CD4-positive, alpha-beta memory T cell (primary cell): ENCODE results near the gene KRTAP10-9. TPM values are rescaled to one million over a fixed set of nuclear protein-coding genes. Genes with fewer than 3 reads are reported as not detected.
"Not testable (repeated sequence)": the region's sequence is repeated elsewhere in the genome, so short reads cannot be mapped to it uniquely, and the experiment has no call there.

Experiments used
- CTCF ChIA-PET: fragments of 350-600 bp; sonication (Branson Sonifier 250); formaldehyde crosslinking; loops from one replicate; lab custom pipeline; 2021; ENCODE audit warnings: inconsistent platforms; ENCODE audit not compliant: partially characterized antibody; lab: Charles Lee
- POLR2A ChIA-PET: fragments of 350-600 bp; sonication (Branson Sonifier 250); formaldehyde crosslinking; loops from one replicate; lab custom pipeline; 2021; ENCODE audit not compliant: partially characterized antibody; lab: Charles Lee
- DNase-seq, 5 donors: peaks; one replicate each; pipeline versions ENCODE4 v3.0.0 to v3.0.0-alpha.2; 2020 to 2022; ENCODE audit warnings: mixed read lengths in 1 of 5
- H3K27ac ChIP-seq: one replicate; pipeline ENCODE4 v1.7.0; 2013; ENCODE audit warnings: low read depth, low read length
- H3K27me3 ChIP-seq: 2 replicates; pipeline ENCODE4 v1.7.0; 2013; ENCODE audit warnings: mild to moderate bottlenecking, low read length, moderate library complexity; ENCODE audit not compliant: insufficient read depth
- H3K36me3 ChIP-seq: 2 replicates; pipeline ENCODE4 v1.7.0; 2013; ENCODE audit warnings: mild to moderate bottlenecking, low read length, moderate library complexity; ENCODE audit not compliant: insufficient read depth
- H3K4me1 ChIP-seq: 2 replicates; pipeline ENCODE4 v1.7.0; 2013; ENCODE audit warnings: mild to moderate bottlenecking, low read length, moderate library complexity; ENCODE audit not compliant: insufficient read depth
- H3K4me3 ChIP-seq, 2 donors: one replicate each; pipeline ENCODE4 v1.7.0; 2013; ENCODE audit warnings: low read length in 2 of 2, mild to moderate bottlenecking in 1 of 2
- H3K9me3 ChIP-seq, 2 donors: one replicate each; pipeline ENCODE4 v1.7.0; 2013; ENCODE audit warnings: low read length in 2 of 2, control low read depth in 1 of 2; ENCODE audit not compliant: control insufficient read depth in 1 of 2
- H3K27ac Mint-ChIP-seq, 7 donors: one replicate each; pipeline ENCODE4 v1.8.0; 2020 to 2021; ENCODE audit warnings: mixed read lengths in 7 of 7, mild to moderate bottlenecking in 6 of 7, inconsistent platforms in 3 of 7, moderate library complexity in 3 of 7
- H3K27me3 Mint-ChIP-seq, 2 donors: one replicate each; pipeline ENCODE4 v1.8.0; 2020 to 2021; ENCODE audit warnings: mixed read lengths in 2 of 2
- H3K36me3 Mint-ChIP-seq, 2 donors: one replicate each; pipeline ENCODE4 v1.8.0; 2020 to 2021; ENCODE audit warnings: mixed read lengths in 2 of 2, inconsistent platforms in 1 of 2, mild to moderate bottlenecking in 1 of 2
- H3K4me1 Mint-ChIP-seq, 4 donors: one replicate each; pipeline ENCODE4 v1.8.0; 2020 to 2021; ENCODE audit warnings: mixed read lengths in 4 of 4, mild to moderate bottlenecking in 1 of 4
- H3K4me3 Mint-ChIP-seq, 8 donors: one replicate each; pipeline ENCODE4 v1.8.0; 2020 to 2021; ENCODE audit warnings: mixed read lengths in 8 of 8, mild to moderate bottlenecking in 7 of 8, moderate library complexity in 6 of 8, inconsistent platforms in 3 of 8
- H3K9me3 Mint-ChIP-seq, 8 donors: one replicate each; pipeline ENCODE4 v1.8.0; 2020 to 2021; ENCODE audit warnings: mixed read lengths in 8 of 8, mild to moderate bottlenecking in 5 of 8, inconsistent platforms in 3 of 8, moderate library complexity in 1 of 8
- intact Hi-C: fragments of 100-400 bp; cut with micrococcal nuclease; formaldehyde crosslinking; loops from one replicate; pipeline ENCODE4 v1.15.1; 2023
- polyA plus RNA-seq, 2 donors: library from polyadenylated mRNA; unstranded; fragments of 300-500 nt; fragmentation: Illumina TruSeq; gene quantifications; one replicate each; pipeline ENCODE4 v1.2.3, GENCODE V29; 2021
- total RNA-seq, 2 experiments: library from RNA; stranded (reverse); gene quantifications; one replicate each; pipeline ENCODE4 v1.2.3, GENCODE V29; 2021

The KRTAP10-9 gene
- total and polyA plus RNA-seq, 4 experiments from 2014 or later = not detected

GRCh38 chr21:44627831-44628233, 939 bp downstream of the KRTAP10-9 start:
- H3K4me3 ChIP-seq, H3K9me3 ChIP-seq, H3K36me3 ChIP-seq, H3K27ac ChIP-seq, H3K27me3 Mint-ChIP-seq, intact Hi-C loops, H3K27me3 ChIP-seq, DNase-seq, H3K4me3 Mint-ChIP-seq: not testable (repeated sequence)
- peaks cover 17 to 42% of the 10 kb centered on the region in 2 donors for H3K36me3 Mint-ChIP-seq
- CTCF ChIA-PET = interaction anchor here (1.6 kb wide), 1 partner anchor 115 kb away, joined by 4 read pairs; no protein-coding TSS in a partner anchor
- H3K27ac Mint-ChIP-seq = peak overlapping the region in 1 of 7 donors; percentile 27
- peaks cover 26% of the 10 kb centered on the region for H3K4me1 ChIP-seq
- peaks cover 0 to 54% (median 43%) of the 10 kb centered on the region in 8 donors for H3K9me3 Mint-ChIP-seq
- H3K4me1 Mint-ChIP-seq = peaks cover 10 to 34% (median 25%) of the 10 kb centered on the region in 4 donors
- POLR2A ChIA-PET = interaction anchor here (1.1 kb wide), 1 partner anchor 30 kb away, joined by 4 read pairs; the partner anchor contains the start of gene KRTAP12-3

GRCh38 chr21:44628707-44629391, 2.0 kb downstream of the KRTAP10-9 start:
- no peak for DNase-seq
- Mint-ChIP-seq H3K27me3 (no peaks in the 10 kb centered on the region), H3K4me1 (peaks cover 10 to 31% (median 22%) of the 10 kb centered on the region in 4 donors), H3K9me3 (peaks cover 0 to 54% (median 39%) of the 10 kb centered on the region in 8 donors), H3K4me3 (no peak overlapping the region), H3K36me3 (peaks cover 12 to 35% of the 10 kb centered on the region in 2 donors), H3K27ac (peak overlapping the region in 3 of 7 donors; percentile 39 to 79 (median 60))
- Histone ChIP-seq H3K36me3 (no peaks in the 10 kb centered on the region), H3K27ac (no peak overlapping the region), H3K9me3 (peaks cover 0 to 4% of the 10 kb centered on the region in 2 donors), H3K27me3 (no peaks in the 10 kb centered on the region), H3K4me1 (peaks cover 26% of the 10 kb centered on the region), H3K4me3 (no peak overlapping the region)
- ChIA-PET CTCF (interaction anchor here (1.6 to 2.9 kb wide), 2 partner anchors 10 to 114 kb away, joined by 4 to 9 read pairs; no protein-coding TSS in a partner anchor), POLR2A (interaction anchor here (0.9 to 3.8 kb wide), 3 partner anchors 10 to 30 kb away, joined by 3 to 16 read pairs (median 3); partner anchors contain the start of gene KRTAP12-3)
- intact Hi-C loops = no loop called here

- Histone ChIP-seq H3K36me3 (no peaks in the 10 kb centered on the region), H3K4me1 (peaks cover 26% of the 10 kb centered on the region), H3K4me3 (no peak overlapping the region), H3K9me3 (peaks cover 0 to 4% of the 10 kb centered on the region in 2 donors), H3K27me3 (no peaks in the 10 kb centered on the region), H3K27ac (no peak overlapping the region)
- H3K27me3 Mint-ChIP-seq = no peaks in the 10 kb centered on the region
- ChIA-PET POLR2A (interaction anchor here (1.1 to 3.8 kb wide), 2 partner anchors 11 to 27 kb away, joined by 4 to 16 read pairs; partner anchors contain the start of gene KRTAP12-3), CTCF (interaction anchor here (1.8 to 2.9 kb wide), 2 partner anchors 8 to 12 kb away, joined by 4 to 9 read pairs; no protein-coding TSS in a partner anchor)
- no peak for DNase-seq
- H3K36me3 Mint-ChIP-seq = peaks cover 10 to 24% of the 10 kb centered on the region in 2 donors
- H3K9me3 Mint-ChIP-seq = peaks cover 0 to 43% (median 31%) of the 10 kb centered on the region in 8 donors
- H3K4me1 Mint-ChIP-seq = peaks cover 10 to 31% (median 20%) of the 10 kb centered on the region in 4 donors
- intact Hi-C loops = no loop called here
- H3K4me3 Mint-ChIP-seq = peak overlapping the region in 6 of 8 donors; percentile 1 to 69 (median 34)
- H3K27ac Mint-ChIP-seq = peak overlapping the region; percentile 48 to 89 (median 72)
These were observed 3.5 kb downstream of the KRTAP10-9 start for GRCh38 chr21:44630440-44630839.

- Mint-ChIP-seq H3K4me1 (peaks cover 10 to 25% (median 17%) of the 10 kb centered on the region in 4 donors), H3K27me3 (peaks cover 0 to 3% of the 10 kb centered on the region in 2 donors), H3K9me3 (peaks cover 0 to 40% (median 31%) of the 10 kb centered on the region in 8 donors), H3K4me3 (no peak overlapping the region), H3K27ac (peak overlapping the region in 3 of 7 donors; percentile 50 to 77 (median 53)), H3K36me3 (peaks cover 10 to 24% of the 10 kb centered on the region in 2 donors)
- Histone ChIP-seq H3K36me3 (no peaks in the 10 kb centered on the region), H3K4me1 (peaks cover 22% of the 10 kb centered on the region), H3K4me3 (no peak overlapping the region), H3K27me3 (no peaks in the 10 kb centered on the region), H3K27ac (no peak overlapping the region), H3K9me3 (peaks cover 0 to 4% of the 10 kb centered on the region in 2 donors)
- no peak for DNase-seq
- CTCF ChIA-PET = interaction anchor here (1.3 to 1.8 kb wide), 2 partner anchors 10 to 12 kb away, joined by 4 read pairs; no protein-coding TSS in a partner anchor
- POLR2A ChIA-PET = interaction anchor here (1.8 to 3.8 kb wide), 2 partner anchors 13 to 26 kb away, joined by 5 to 16 read pairs; partner anchors contain the start of gene KRTAP12-3
- intact Hi-C loops = no loop called here
These were observed 5.2 kb downstream of the KRTAP10-9 start for GRCh38 chr21:44632067-44632466.

GRCh38 chr21:44636209-44637017, 9.5 kb downstream of the KRTAP10-9 start:
- Histone ChIP-seq H3K4me1 (no peaks in the 10 kb centered on the region), H3K27me3 (no peaks in the 10 kb centered on the region), H3K4me3 (no peak overlapping the region), H3K27ac (no peak overlapping the region), H3K9me3 (no peaks in the 10 kb centered on the region), H3K36me3 (no peaks in the 10 kb centered on the region)
- peaks cover 3 to 37% (median 23%) of the 10 kb centered on the region in 8 donors for H3K9me3 Mint-ChIP-seq
- ChIA-PET POLR2A (no interaction called here), CTCF (no interaction called here)
- peaks cover 2 to 17% of the 10 kb centered on the region in 2 donors for H3K36me3 Mint-ChIP-seq
- intact Hi-C loops = no loop called here
- peak overlapping the region in 1 of 8 donors; percentile 55 for H3K4me3 Mint-ChIP-seq
- H3K27me3 Mint-ChIP-seq = peaks cover 1 to 12% of the 10 kb centered on the region in 2 donors
- peaks cover 0 to 5% (median 1%) of the 10 kb centered on the region in 4 donors for H3K4me1 Mint-ChIP-seq
- H3K27ac Mint-ChIP-seq = no peak overlapping the region
- DNase-seq = no peak

GRCh38 chr21:44637018-44637850, 10.3 kb downstream of the KRTAP10-9 start, which contains the start of gene KRTAP10-10:
Gene KRTAP10-10 (plus strand): TSS chr21:44637356. CDS start chr21:44637418, 62 bp downstream.
- peak within 1 kb of the TSS in 1 of 8 donors; percentile 55 for H3K4me3 Mint-ChIP-seq
- peaks cover 0 to 12% of the 10 kb centered on the region in 2 donors for H3K36me3 Mint-ChIP-seq
- H3K27ac Mint-ChIP-seq = peak within 1 kb of the TSS in 2 of 7 donors; percentile 54 to 57
- H3K36me3 ChIP-seq = no peaks in the 10 kb centered on the region
- H3K4me1 ChIP-seq = no peaks in the 10 kb centered on the region
- H3K27me3 ChIP-seq = no peaks in the 10 kb centered on the region
- peaks cover 5 to 36% (median 17%) of the 10 kb centered on the region in 8 donors for H3K9me3 Mint-ChIP-seq
- CTCF ChIA-PET = no interaction called here
- H3K9me3 ChIP-seq = no peaks in the 10 kb centered on the region
- intact Hi-C loops = no loop called here
- H3K4me3 ChIP-seq = no peak within 1 kb of the TSS
- peaks cover 1 to 13% of the 10 kb centered on the region in 2 donors for H3K27me3 Mint-ChIP-seq
- peaks cover 0 to 5% (median 1%) of the 10 kb centered on the region in 4 donors for H3K4me1 Mint-ChIP-seq
- DNase-seq = no peak
- POLR2A ChIA-PET = no interaction called here
- no peak within 1 kb of the TSS for H3K27ac ChIP-seq
